ENCODE results near the gene CFAP61.

The CFAP61 gene

GRCh38 chr20:20359628-20360027 is 307.3 kb downstream of the CFAP61 start:
- no peaks in the 10 kb centered on the region for H3K9me3 ChIP-seq (ENCODE audit: insufficient read depth, low read length)
- peaks cover 35% of the 10 kb centered on the region for H3K27me3 ChIP-seq (ENCODE audit: low read depth, low read length)

GRCh38 chr20:20360464-20360863 is 308.1 kb downstream of the CFAP61 start:
- no peaks in the 10 kb centered on the region for H4K20me1 ChIP-seq (ENCODE audit: insufficient read depth, low read length)
- H3K9ac ChIP-seq (ENCODE audit: low read length) = no peak overlapping the region
- H3K4me1 ChIP-seq (ENCODE audit: low read length) = peaks cover 15% of the 10 kb centered on the region
- H3K27ac ChIP-seq (ENCODE audit: low read length) = no peak overlapping the region
- TF ChIP-seq EZH2phosphoT487 (IDR thresholded peaks at IDR 0.05; ENCODE audit: low read depth) (no peak), CTCF (IDR thresholded peaks at IDR 0.05; ENCODE audit: low read depth, low read length) (peak; percentile 89)
- peaks cover 35% of the 10 kb centered on the region for H3K27me3 ChIP-seq (ENCODE audit: low read depth, low read length)
- peak overlapping the region; percentile 54 for H3K4me3 ChIP-seq (ENCODE audit: low read length)
- H3K79me2 ChIP-seq (ENCODE audit: low read length) = no peaks in the 10 kb centered on the region
- peak overlapping the region; percentile 75 for H3K4me2 ChIP-seq (ENCODE audit: low read length)
- peak overlapping the region; percentile 57 for H2AFZ ChIP-seq (ENCODE audit: low read depth, low read length)
- no peaks in the 10 kb centered on the region for H3K36me3 ChIP-seq (replicated peaks; ENCODE audit: low read depth, low read length)
- no peaks in the 10 kb centered on the region for H3K9me3 ChIP-seq (ENCODE audit: insufficient read depth, low read length)

More at GRCh38 chr20:20359628-20360027, 307.3 kb downstream of the CFAP61 start:
- Histone ChIP-seq H2AFZ (ENCODE audit: low read depth, low read length) (no peak overlapping the region), H4K20me1 (ENCODE audit: insufficient read depth, low read length) (no peaks in the 10 kb centered on the region), H3K79me2 (ENCODE audit: low read length) (no peaks in the 10 kb centered on the region), H3K9ac (ENCODE audit: low read length) (no peak overlapping the region), H3K27ac (ENCODE audit: low read length) (no peak overlapping the region), H3K4me1 (ENCODE audit: low read length) (peaks cover 15% of the 10 kb centered on the region), H3K4me3 (ENCODE audit: low read length) (no peak overlapping the region), H3K36me3 (replicated peaks; ENCODE audit: low read depth, low read length) (no peaks in the 10 kb centered on the region), H3K4me2 (ENCODE audit: low read length) (peak overlapping the region; percentile 75)
- TF ChIP-seq CTCF (IDR thresholded peaks at IDR 0.05; ENCODE audit: low read depth, low read length) = no peak
- TF ChIP-seq EZH2phosphoT487 (IDR thresholded peaks at IDR 0.05; ENCODE audit: low read depth) = no peak

DNA sequence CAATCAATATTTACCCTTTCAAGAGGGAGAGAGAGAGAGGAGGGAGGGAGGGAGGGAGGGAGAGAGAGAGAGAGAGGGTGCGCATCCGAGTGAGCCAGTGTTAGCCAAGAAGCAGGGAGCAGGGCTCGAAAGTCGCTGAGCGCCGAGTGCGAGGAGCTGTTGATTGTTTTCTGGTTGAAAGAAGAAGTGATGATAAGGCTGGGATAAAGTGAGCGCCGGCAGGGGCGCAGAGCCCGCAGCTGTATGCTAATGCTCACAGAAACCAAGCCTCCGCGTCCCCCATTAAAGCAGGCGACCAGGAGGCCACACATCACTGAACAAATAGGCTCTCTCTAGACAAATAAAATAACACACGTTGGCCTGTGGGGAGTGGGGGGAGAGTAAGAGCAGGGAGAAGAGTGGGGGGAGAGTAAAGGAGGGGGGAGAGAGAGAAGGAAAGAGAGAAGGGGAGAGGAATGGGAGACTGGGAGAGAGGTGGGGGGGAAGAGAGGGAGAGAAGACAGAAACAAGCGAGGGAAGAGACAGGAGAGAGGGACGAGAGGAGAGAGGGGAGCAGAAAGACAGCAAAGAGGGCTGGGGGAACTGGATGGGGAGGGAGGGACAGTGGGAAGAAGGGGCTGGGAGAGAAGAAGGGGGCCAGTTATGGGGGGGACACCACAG is 310.6 kb downstream of the CFAP61 start:
- H3K27me3 ChIP-seq (ENCODE audit: low read depth, low read length) = peaks cover 35% of the 10 kb centered on the region
- no peak overlapping the region for H3K9ac ChIP-seq (ENCODE audit: low read length)
- H3K36me3 ChIP-seq (replicated peaks; ENCODE audit: low read depth, low read length) = no peaks in the 10 kb centered on the region
- TF ChIP-seq EZH2phosphoT487 (IDR thresholded peaks at IDR 0.05; ENCODE audit: low read depth) (no peak), CTCF (IDR thresholded peaks at IDR 0.05; ENCODE audit: low read depth, low read length) (no peak)
- H3K27ac ChIP-seq (ENCODE audit: low read length) = no peak overlapping the region
- H3K4me2 ChIP-seq (ENCODE audit: low read length) = peak overlapping the region; percentile 70
- H3K79me2 ChIP-seq (ENCODE audit: low read length) = no peaks in the 10 kb centered on the region
- no peaks in the 10 kb centered on the region for H4K20me1 ChIP-seq (ENCODE audit: insufficient read depth, low read length)
- peak overlapping the region; percentile 49 for H3K4me3 ChIP-seq (ENCODE audit: low read length)
- H3K9me3 ChIP-seq (ENCODE audit: insufficient read depth, low read length) = no peaks in the 10 kb centered on the region
- peaks cover 15% of the 10 kb centered on the region for H3K4me1 ChIP-seq (ENCODE audit: low read length)
- H2AFZ ChIP-seq (ENCODE audit: low read depth, low read length) = no peak overlapping the region

DNA sequence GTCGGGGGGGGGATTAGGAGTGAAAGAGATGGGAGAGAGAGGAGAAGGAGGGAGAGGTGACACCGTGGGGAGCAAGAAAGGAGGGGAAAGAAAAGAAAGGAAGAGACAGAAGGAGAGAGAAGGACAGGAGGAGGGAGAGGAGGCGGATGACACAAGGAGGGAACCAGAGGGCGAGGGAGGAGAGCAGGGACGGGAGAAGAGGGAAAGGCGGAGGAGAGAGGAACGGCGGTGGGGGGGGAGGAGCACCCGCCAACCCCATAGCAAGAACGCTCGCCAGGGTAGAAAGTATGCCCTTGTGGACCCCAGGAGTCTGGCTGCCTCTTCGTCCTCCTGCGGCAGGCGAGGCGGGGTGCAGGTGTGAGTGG is 311.1 kb downstream of the CFAP61 start:
- Histone ChIP-seq H3K79me2 (ENCODE audit: low read length) (no peaks in the 10 kb centered on the region), H3K27ac (ENCODE audit: low read length) (no peak overlapping the region), H3K9me3 (ENCODE audit: insufficient read depth, low read length) (no peaks in the 10 kb centered on the region), H3K4me2 (ENCODE audit: low read length) (no peak overlapping the region; the same call in 1 of the 2 replicates), H3K27me3 (ENCODE audit: low read depth, low read length) (peaks cover 35% of the 10 kb centered on the region), H2AFZ (ENCODE audit: low read depth, low read length) (no peak overlapping the region), H3K9ac (ENCODE audit: low read length) (no peak overlapping the region), H3K36me3 (replicated peaks; ENCODE audit: low read depth, low read length) (no peaks in the 10 kb centered on the region), H3K4me3 (ENCODE audit: low read length) (no peak overlapping the region), H3K4me1 (ENCODE audit: low read length) (peaks cover 15% of the 10 kb centered on the region), H4K20me1 (ENCODE audit: insufficient read depth, low read length) (no peaks in the 10 kb centered on the region)
- no peak for TF ChIP-seq CTCF (IDR thresholded peaks at IDR 0.05; ENCODE audit: low read depth, low read length)
- TF ChIP-seq EZH2phosphoT487 (IDR thresholded peaks at IDR 0.05; ENCODE audit: low read depth) = no peak

Measured in OCI-LY3 (cell line).